NT2/D1 (cell line): ENCODE results near the gene TBC1D2B.
"Not testable (repeated sequence)": the region's sequence is repeated elsewhere in the genome, so short reads cannot be mapped to it uniquely, and the experiment has no call there.

Experiments used
- DNase-seq: peaks from one replicate; pipeline ENCODE4 v3.0.0-alpha.2; 2011; ENCODE audit warnings: low read depth, low spot score
- H3K27me3 ChIP-seq: 2 replicates; pipeline ENCODE4 v1.6.0; 2011; ENCODE audit warnings: mild to moderate bottlenecking; ENCODE audit not compliant: insufficient read length, insufficient read depth
- H3K36me3 ChIP-seq: 2 replicates; pipeline ENCODE4 v1.6.1; 2011; ENCODE audit warnings: mild to moderate bottlenecking, low read length, mixed read lengths; ENCODE audit not compliant: insufficient read depth, insufficient read length
- H3K4me1 ChIP-seq: 2 replicates; pipeline ENCODE4 v1.5.1; 2011; ENCODE audit not compliant: insufficient read depth, insufficient read length
- H3K4me3 ChIP-seq: 2 replicates; pipeline ENCODE4 v1.5.1; 2011; ENCODE audit warnings: low read depth; ENCODE audit not compliant: insufficient read length
- H3K9ac ChIP-seq: 2 replicates; pipeline ENCODE4 v1.6.0; 2011; ENCODE audit warnings: low read depth; ENCODE audit not compliant: insufficient read length
- H3K9me3 ChIP-seq: 2 replicates; pipeline ENCODE4 v1.5.1; 2011; ENCODE audit warnings: mild to moderate bottlenecking, low read length; ENCODE audit not compliant: insufficient read depth
- SUZ12 ChIP-seq: IDR thresholded peaks from 2 replicates; pipeline ENCODE4 v1.6.1; 2011; ENCODE audit not compliant: insufficient read length, insufficient read depth; ENCODE audit errors: extremely low read depth
- YY1 ChIP-seq: IDR thresholded peaks from 2 replicates; pipeline ENCODE4 v1.6.1; 2011; ENCODE audit not compliant: insufficient read length, insufficient read depth
- ZNF274 ChIP-seq: IDR thresholded peaks from 2 replicates; pipeline ENCODE4 v1.6.1; 2011; ENCODE audit warnings: mild to moderate bottlenecking, low read depth, low read length

TBC1D2B gene

GRCh38 chr15:77994893-77995536 is 82.5 kb downstream of the TBC1D2B start:
- H3K4me3 ChIP-seq, H3K9me3 ChIP-seq, H3K27me3 ChIP-seq, DNase-seq, H3K9ac ChIP-seq: not testable (repeated sequence)
- Histone ChIP-seq H3K36me3 (peaks cover 27% of the 10 kb centered on the region), H3K4me1 (peaks cover 16% of the 10 kb centered on the region)

- Histone ChIP-seq H3K4me1 (peaks cover 18% of the 10 kb centered on the region), H3K9ac (peak overlapping the region; percentile 10), H3K36me3 (peaks cover 19% of the 10 kb centered on the region)
- H3K9me3 ChIP-seq, H3K27me3 ChIP-seq, H3K4me3 ChIP-seq, DNase-seq: not testable (repeated sequence)
These were observed 83.4 kb downstream of the TBC1D2B start for GRCh38 chr15:77993970-77994693.

GRCh38 chr15:77993374-77993911 is 84.1 kb downstream of the TBC1D2B start:
- no peak for TF ChIP-seq SUZ12
- no peak for TF ChIP-seq ZNF274
- TF ChIP-seq YY1 = no peak
- no peak overlapping the region for H3K4me3 ChIP-seq
- H3K4me1 ChIP-seq = peaks cover 18% of the 10 kb centered on the region
- no peaks in the 10 kb centered on the region for H3K27me3 ChIP-seq
- peaks cover 13% of the 10 kb centered on the region for H3K36me3 ChIP-seq
- H3K9ac ChIP-seq = peak overlapping the region; percentile 10
- H3K9me3 ChIP-seq = no peaks in the 10 kb centered on the region
- no peak for DNase-seq

GRCh38 chr15:77992356-77993222 is 84.9 kb downstream of the TBC1D2B start:
- Histone ChIP-seq H3K9me3 (no peaks in the 10 kb centered on the region), H3K9ac (no peak overlapping the region), H3K27me3 (no peaks in the 10 kb centered on the region), H3K36me3 (peaks cover 5% of the 10 kb centered on the region), H3K4me3 (no peak overlapping the region), H3K4me1 (peaks cover 18% of the 10 kb centered on the region)
- DNase-seq = no peak
- no peak for TF ChIP-seq YY1
- TF ChIP-seq SUZ12 = no peak
- no peak for TF ChIP-seq ZNF274

- not testable (repeated sequence) for H3K27me3 ChIP-seq, H3K9ac ChIP-seq, DNase-seq, H3K36me3 ChIP-seq, H3K9me3 ChIP-seq, H3K4me3 ChIP-seq
- peaks cover 25% of the 10 kb centered on the region for H3K4me1 ChIP-seq
These were observed 85.8 kb downstream of the TBC1D2B start for GRCh38 chr15:77991658-77992201.

- no peaks in the 10 kb centered on the region for H3K36me3 ChIP-seq
- no peaks in the 10 kb centered on the region for H3K9me3 ChIP-seq
- peaks cover 25% of the 10 kb centered on the region for H3K4me1 ChIP-seq
- H3K27me3 ChIP-seq = no peaks in the 10 kb centered on the region
- no peak overlapping the region for H3K4me3 ChIP-seq
- DNase-seq = no peak
- peak overlapping the region; percentile 0 for H3K9ac ChIP-seq
- TF ChIP-seq SUZ12 (no peak), YY1 (no peak), ZNF274 (no peak)
These were observed 86.5 kb downstream of the TBC1D2B start for GRCh38 chr15:77991029-77991406.

GRCh38 chr15:77989296-77990143 is 88.0 kb downstream of the TBC1D2B start:
- H3K4me3 ChIP-seq = no peak overlapping the region

More at GRCh38 chr15:77989296-77990143, 88.0 kb downstream of the TBC1D2B start:
- Histone ChIP-seq H3K27me3 (no peaks in the 10 kb centered on the region), H3K36me3 (no peaks in the 10 kb centered on the region), H3K9me3 (no peaks in the 10 kb centered on the region), H3K9ac (no peak overlapping the region), H3K4me1 (peaks cover 25% of the 10 kb centered on the region)
- DNase-seq = no peak
- TF ChIP-seq YY1 (no peak), SUZ12 (no peak), ZNF274 (no peak)
